ENCODE data around the gene CRYZL1.

DNA sequence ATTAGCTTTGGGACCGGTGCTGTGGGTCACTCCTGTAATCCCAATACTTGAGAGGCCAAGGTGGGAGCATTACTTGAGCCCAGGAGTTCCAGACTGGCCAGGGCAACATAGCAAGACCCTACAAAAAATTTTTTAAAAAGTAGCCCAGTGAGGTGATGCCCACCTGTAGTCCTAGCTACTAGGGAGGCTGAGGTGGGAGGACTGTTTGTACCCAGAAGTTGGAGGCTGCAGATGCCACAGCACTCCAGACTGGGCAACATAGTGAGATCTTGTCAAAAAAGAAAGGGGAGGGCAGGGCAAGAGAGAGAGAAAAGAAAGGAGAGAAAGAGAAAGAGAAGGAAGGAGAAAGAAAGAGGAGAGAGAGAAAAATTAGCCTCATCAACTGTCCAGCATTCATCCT lies 7.0 kb upstream of the CRYZL1 start:
- TF ChIP-seq, protein P1, sequence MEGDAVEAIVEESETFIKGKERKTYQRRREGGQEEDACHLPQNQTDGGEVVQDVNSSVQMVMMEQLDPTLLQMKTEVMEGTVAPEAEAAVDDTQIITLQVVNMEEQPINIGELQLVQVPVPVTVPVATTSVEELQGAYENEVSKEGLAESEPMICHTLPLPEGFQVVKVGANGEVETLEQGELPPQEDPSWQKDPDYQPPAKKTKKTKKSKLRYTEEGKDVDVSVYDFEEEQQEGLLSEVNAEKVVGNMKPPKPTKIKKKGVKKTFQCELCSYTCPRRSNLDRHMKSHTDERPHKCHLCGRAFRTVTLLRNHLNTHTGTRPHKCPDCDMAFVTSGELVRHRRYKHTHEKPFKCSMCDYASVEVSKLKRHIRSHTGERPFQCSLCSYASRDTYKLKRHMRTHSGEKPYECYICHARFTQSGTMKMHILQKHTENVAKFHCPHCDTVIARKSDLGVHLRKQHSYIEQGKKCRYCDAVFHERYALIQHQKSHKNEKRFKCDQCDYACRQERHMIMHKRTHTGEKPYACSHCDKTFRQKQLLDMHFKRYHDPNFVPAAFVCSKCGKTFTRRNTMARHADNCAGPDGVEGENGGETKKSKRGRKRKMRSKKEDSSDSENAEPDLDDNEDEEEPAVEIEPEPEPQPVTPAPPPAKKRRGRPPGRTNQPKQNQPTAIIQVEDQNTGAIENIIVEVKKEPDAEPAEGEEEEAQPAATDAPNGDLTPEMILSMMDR (IDR thresholded peaks at IDR 0.05 in 8 of 11, conservative IDR thresholded peaks at IDR 0.05 in 3 of 11) = no peak
- TF ChIP-seq POLR2A (IDR thresholded peaks at IDR 0.05) (no peak), POLR2AphosphoS5 (IDR thresholded peaks at IDR 0.05) (no peak)

Data from spleen (tissue), 7 donors.